Stomach (tissue), 4 donors: Measurements from ENCODE around the gene RPAP2.

ENCODE experiments used
- EP300 ChIP-seq: sonication (generic); formaldehyde crosslinking; IDR thresholded peaks from one replicate; pipeline ENCODE4 v1.6.1; 2017; ENCODE audit warnings: antibody characterized with exemption
- POLR2A ChIP-seq, 4 donors: fragments of 450-650 bp; IDR thresholded peaks; one replicate each; pipeline ENCODE4 v1.6.1; 2016; ENCODE audit warnings: antibody characterized with exemption in 4 of 4, control low read depth in 2 of 4, mild to moderate bottlenecking in 1 of 4, moderate library complexity in 1 of 4
- TF ChIP-seq, protein P1 (sequence below), 7 experiments: fragments of 450-650 bp in 4 of 7; fragments of 200-600 bp in 3 of 7; sonication (generic) in 3 of 7; IDR thresholded peaks; one replicate each; pipeline ENCODE4 v1.5.1; 2016 to 2019; ENCODE audit warnings: antibody characterized with exemption in 7 of 7, control low read depth in 2 of 7, mild to moderate bottlenecking in 1 of 7

DNA sequence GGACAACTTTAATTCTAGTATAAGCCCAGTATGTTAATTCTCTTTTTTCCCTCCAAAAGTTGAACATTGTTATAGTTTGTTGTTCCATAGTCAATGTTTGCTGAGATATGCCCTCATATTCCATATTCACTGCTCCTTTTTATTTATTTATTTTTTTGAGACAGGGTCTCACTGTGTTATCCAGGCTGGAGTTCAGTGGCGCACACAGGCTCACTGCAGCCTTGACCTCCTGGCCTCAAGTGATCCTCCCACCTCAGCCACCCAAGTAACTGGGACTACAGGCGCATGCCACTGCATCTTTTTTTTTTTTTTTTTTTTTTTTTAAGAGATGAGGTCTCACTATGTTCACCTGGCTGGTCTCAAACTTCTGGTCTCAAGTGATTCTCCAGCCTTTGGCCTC, 149.1 kb downstream of the RPAP2 start:
- TF ChIP-seq, protein P1, sequence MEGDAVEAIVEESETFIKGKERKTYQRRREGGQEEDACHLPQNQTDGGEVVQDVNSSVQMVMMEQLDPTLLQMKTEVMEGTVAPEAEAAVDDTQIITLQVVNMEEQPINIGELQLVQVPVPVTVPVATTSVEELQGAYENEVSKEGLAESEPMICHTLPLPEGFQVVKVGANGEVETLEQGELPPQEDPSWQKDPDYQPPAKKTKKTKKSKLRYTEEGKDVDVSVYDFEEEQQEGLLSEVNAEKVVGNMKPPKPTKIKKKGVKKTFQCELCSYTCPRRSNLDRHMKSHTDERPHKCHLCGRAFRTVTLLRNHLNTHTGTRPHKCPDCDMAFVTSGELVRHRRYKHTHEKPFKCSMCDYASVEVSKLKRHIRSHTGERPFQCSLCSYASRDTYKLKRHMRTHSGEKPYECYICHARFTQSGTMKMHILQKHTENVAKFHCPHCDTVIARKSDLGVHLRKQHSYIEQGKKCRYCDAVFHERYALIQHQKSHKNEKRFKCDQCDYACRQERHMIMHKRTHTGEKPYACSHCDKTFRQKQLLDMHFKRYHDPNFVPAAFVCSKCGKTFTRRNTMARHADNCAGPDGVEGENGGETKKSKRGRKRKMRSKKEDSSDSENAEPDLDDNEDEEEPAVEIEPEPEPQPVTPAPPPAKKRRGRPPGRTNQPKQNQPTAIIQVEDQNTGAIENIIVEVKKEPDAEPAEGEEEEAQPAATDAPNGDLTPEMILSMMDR (IDR thresholded peaks at IDR 0.05), result no peak
- TF ChIP-seq POLR2A (IDR thresholded peaks at IDR 0.05), result no peak
- no peak for TF ChIP-seq EP300
